ENCODE measurements around the gene IMMP2L.
A peak's percentile ranks its signal among the peaks of the same experiment; 100 is the strongest.
"Not testable (repeated sequence)": the region's sequence is repeated elsewhere in the genome, so short reads cannot be mapped to it uniquely, and the experiment has no call there.

The IMMP2L gene

DNA sequence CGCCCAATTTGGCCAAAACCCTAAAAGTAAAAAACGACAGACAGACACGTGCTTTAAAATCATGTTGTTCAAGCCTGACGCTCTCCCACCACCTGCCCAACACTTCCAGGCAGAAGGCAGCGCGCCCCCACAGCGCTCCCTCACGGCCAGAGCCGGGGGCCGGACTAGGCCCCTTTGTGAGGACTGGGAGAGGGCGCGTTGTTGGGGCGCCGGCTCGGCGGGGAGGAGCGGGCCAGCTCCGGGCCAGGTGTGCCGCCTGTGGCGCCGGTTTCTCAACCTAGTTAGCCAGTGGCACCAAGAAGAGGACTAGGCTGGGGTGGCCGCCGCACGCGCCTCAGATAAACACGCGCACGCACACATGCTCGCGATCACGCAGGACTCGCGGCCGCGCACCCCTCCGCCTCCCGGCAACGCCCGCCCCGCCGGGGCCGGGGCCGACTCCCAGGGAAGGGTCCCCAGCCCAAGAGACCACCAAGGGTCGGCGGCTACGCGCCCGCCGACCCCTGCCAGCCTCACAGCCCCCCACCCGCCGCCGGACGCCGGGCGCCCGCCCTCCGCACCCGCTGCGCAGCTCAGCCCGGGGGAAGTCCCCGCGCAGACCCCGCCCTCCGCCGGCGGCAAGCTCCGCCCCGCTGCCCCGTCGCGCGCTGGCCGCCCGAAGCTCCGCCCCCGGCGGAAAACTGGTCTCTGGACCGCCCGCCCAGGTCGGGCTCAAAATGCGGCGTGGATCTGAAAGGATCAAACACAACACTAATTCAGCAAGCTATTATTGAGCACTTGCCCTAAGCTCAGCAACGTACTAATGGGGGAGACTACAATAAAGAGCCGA, at the start of gene IMMP2L:
IMMP2L (minus strand) TSS at position 589 of the 829 bp plus-strand sequence.
- no peak for FAIRE-seq

DNA sequence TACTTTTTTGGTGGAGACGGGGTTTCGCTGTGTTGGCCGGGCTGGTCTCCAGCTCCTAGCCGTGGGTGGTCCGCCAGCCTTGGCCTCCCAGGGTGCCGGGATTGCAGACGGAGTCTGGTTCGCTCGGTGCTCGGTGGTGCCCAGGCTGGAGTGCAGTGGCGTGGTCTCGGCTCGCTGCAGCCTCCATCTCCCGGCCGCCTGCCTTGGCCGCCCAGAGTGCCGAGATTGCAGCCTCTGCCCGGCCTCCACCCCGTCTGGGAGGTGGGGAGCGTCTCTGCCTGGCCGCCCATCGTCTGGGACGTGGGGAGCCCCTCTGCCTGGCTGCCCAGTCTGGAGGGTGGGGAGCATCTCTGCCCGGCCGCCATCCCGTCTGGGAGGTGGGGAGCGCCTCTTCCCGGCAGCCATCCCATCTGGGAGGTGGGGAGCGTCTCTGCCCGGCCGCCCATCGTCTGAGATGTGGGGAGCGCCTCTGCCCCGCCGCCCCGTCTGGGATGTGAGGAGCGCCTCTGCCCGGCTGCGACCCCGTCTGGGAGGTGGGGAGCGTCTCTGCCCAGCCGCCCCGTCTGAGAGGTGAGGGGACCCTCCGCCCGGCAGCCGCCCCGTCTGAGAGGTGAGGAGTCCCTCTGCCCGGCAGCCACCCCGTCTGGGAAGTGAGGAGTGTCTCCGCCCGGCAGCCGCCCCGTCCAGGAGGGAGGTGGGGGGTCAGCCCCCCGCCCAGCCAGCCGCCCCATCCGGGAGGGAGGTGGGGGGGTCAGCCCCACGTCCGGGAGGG, 47.4 kb upstream of the IMMP2L start:
- not testable (repeated sequence) for FAIRE-seq

DNA sequence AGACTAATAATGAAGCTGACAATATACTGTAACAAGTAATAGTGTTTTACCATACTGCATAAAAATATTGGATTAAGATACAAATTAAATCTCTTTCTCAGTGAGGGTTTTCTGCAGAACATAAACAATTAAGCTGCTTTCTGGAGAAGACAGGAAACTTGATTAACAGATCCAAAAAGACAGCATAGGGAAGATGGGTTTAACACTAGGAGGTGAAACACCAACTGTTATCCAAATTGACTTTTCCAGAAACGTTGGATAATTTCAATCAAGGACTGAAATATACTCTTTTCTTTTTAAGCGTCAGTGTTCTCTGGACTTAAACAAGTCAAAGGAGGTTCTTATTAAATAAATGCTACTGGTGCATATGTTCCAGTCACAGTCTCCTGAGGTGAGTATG, 45.3 kb upstream of the IMMP2L start:
- no peak for FAIRE-seq

DNA sequence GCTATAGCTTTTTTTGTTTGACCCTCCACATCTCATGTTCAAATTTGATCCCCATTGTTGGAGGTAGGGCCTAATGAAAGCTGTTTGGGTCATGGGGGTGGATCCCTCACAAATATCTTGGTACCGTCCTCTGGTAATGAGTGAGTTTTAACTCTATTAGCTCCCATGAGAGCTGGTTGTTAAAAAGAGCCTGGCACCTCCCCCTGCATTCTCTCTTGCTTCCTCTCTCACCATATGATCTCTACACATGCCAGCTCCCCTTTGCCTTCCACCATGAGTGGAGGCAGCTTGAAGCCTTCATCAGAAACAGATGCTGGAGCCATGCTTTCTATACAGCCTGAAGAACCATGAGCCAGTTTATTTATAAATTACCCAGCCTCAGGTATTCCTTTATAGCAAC, 43.0 kb upstream of the IMMP2L start:
- no peak for FAIRE-seq

DNA sequence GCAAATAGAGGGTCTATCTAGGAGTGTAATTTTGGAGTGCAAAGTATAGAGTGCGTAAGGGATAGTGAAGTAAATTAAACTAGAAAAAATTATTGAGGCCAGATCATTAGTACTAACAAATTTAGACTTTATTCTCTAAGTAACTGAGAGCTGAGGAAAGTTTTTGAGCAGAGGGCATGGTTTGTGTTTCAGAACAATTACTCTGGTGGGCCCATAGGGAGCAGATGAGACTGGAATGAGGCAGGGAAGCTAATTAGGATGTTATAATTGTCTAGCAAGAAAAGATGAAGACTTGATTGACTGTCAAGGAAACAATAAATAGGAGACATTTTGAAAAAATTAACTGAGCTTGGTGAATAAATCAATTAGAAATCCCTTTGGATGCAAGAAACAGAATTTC, 37.8 kb upstream of the IMMP2L start:
- no peak for FAIRE-seq

DNA sequence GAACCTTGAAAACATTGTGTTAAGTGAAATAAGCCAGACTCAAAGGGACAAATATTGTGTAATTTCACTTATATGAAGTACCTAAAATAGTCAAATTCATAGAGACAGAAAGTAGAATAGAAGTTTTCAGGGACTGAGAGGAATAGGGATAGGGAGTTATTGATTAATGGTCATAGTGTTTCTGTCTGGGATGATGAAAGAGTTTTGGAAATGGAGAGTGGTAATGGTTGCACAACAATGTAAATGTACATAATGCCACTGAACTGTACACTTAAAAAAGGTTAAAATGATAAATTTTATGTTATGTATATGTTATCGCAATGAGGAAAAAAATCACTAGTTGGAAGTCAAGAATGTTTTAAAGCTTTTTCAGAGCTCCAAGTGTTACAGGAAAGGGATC, 33.5 kb upstream of the IMMP2L start:
- no peak for FAIRE-seq

DNA sequence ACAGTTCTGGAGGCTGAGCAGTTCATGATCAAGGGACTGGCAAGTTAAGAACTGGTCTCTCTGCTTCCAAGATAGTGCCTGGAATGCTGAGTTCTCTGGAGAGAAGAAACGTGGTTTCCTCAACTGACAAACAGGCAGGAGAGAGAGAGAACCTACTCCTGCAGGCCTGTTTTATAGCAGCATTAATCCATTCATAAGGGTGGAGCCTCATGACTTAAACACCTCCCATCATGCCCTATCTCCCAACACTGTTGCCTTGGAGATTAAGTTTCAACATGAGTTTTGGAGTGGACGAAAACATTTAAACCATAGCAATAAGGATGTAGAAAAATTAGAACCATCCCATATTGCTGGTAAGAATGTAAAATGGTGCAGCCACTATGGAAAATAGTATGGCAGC, 32.3 kb upstream of the IMMP2L start:
- FAIRE-seq = no peak

DNA sequence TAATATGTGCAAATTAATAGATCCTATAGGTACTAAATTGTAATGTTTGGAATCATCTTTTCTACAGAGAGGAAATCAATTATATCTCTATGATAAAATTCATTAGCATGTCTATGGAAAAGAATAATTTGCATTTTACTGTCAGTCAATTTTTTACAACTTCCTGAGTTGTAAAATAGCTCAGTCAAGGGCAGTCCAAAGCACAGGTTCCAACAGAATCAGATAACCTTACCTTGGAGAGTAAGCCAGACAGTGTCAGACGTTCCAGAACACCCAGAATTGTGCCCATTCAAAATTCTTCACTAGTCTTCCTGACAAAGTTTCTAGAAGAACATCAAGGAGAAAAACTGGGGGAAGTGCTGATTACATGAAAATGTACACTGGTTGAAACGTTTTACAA, 31.1 kb upstream of the IMMP2L start:
- no peak for FAIRE-seq

DNA sequence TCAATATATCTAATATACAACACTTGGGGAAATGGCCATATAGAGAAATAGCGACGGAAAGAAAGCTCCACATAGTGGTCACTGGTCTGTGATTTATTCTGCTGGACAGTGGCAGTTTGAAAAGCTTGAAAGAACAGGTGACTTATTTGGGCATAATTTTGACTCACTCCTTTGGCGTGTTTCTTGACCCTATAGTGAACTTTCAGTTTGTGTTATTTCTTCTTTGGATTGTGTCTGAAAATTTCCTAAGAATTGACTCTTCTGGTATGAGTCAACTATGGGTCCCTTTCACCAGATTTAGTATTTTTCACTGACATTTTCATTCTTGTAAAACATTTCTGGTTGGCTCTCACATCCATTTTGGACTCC, 25.8 kb upstream of the IMMP2L start:
- FAIRE-seq = no peak

DNA sequence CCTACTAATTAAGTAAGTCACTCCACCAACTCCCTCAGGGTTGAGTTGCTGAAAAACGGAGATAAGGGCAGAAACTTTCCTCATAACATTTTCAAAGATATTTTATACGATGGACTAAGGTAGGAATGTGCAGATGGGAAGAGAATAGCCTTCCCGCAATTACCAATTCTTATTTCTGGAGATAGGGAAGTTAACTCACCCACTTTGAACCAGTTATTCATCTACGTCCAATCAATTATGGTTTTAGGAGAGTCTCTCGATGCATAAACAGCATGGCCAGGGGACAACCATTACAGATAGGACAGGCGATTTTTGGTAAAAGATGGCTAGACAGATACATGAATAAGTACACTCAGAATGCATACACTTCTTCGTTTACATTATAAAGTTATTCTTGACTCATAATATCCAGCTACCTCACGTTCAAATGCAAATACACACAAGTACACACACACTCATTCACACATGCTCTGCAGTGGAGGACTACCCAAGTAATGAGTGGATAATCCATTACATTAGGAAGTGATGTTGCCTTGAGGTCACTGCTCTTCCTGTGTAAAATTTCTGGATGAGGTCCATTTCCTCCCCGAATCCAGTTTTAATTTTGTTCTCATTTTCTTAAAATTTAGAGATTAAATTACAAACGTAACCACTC, 25.2 kb upstream of the IMMP2L start:
- no peak for FAIRE-seq

DNA sequence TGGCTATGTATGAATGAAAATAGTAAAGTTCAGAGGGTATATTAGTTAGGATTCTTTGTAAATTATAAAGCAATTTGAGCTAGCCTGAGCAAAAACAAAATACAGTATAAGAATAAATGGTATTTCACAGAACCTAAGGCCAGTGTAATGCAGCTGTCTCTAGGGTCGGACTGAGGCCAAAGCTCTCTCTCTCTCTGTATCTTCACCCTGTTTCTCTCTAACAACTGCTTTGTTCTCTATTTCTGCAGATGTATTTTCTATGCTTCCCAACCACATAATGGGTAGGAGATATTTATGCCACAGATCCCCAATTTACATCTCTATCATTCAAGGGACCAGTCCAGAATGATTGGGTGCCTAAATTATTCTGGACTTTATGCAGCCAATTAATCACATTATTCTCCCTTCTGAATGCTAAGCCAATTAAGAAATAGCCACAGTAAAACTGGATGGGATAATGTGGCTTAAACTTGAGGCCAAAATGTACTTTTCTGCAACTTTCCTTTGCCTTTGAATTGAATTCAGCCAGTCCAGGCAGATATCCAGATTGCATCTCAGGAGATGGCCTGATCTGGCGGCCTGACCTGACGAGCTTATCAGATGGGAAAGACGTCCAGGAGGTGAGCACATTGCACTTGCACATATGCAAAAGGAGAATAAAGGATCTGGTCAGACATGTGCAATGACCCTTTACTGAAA, 24.6 kb upstream of the IMMP2L start:
- no peak for FAIRE-seq

DNA sequence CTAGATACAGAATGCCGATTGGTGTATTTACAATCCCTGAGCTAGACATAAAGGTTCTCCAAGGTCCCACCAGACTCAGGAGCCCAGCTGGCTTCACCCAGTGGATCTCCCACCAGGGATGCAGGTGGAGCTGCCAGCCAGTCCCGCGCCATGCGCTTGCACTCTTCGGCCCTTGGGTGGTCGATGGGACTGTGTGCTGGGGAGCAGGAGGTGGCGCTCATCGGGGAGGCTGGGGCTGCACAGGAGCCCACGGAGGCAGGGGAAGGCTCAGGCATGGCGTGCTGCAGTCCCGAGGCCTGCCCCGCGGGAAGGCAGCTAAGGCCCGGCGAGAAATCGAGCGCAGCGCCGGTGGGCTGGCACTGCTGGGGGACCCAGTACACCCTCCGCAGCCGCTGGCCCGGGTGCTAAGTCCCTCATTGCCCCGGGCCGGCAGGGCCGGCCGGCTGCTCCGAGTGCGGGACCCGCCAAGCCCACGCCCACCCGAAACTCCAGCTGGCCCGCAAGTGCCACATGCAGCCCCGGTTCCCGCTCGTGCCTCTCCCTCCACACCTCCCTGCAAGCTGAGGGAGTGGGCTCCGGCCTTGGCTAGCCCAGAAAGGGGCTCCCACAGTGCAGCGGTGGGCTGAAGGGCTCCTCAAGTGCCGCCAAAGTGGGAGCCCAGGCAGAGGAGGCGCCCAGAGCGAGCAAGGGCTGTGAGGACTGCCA, 19.6 kb upstream of the IMMP2L start:
- FAIRE-seq = not testable (repeated sequence)

DNA sequence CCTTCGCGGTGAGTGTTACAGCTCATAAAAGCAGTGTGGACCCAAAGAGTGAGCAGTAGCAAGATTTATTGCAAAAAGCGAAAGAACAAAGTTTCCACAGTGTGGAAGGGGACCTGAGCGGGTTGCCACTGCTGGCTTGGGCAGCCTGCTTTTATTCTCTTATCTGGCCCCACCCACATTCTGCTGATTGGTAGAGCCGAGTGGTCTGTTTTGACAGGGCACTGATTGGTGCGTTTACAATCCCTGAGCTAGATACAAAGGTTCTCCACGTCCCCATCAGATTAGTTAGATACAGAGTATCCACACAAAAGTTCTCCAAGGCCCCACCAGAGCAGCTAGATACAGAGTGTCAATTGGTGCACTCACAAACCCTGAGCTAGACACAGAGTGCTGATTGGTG, 18.9 kb upstream of the IMMP2L start:
- not testable (repeated sequence) for FAIRE-seq

DNA sequence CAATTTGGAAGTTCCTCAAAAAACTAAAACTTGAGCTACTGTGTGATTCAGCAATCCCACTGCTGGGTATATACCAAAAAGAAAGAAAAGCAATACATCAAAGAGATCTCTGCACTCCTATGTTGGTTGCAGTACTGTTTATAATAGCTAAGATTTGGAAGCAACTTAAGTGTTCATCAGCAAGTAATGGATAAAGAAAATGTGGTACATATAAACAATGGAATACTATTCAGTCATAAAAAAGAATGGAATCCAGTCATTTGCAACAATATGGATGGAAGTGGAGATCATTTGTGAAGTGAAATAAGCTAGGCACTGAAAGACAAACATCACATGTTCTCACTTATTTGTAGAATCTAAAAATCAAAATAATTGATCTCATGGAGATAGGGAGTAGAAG, 16.5 kb upstream of the IMMP2L start:
- FAIRE-seq = no peak

DNA sequence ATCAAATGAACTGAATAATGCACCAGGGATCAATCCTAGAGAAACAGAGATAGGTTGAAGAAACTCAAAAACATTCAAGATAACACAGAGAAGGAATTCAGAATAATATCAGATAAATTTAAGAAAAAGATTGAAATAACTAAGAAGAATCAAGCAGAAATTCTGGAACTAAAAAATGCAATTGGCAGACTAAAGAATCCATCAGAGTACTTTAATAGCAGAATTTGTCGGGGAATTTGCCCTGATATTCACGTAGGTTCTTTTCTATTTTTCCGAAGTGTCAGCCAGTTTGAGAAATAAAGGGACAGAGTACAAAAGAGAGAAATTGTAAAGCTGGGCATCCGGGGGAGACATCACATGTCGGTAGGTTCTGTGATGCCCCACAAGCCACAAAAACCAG, 9.4 kb upstream of the IMMP2L start:
- FAIRE-seq = no peak

DNA sequence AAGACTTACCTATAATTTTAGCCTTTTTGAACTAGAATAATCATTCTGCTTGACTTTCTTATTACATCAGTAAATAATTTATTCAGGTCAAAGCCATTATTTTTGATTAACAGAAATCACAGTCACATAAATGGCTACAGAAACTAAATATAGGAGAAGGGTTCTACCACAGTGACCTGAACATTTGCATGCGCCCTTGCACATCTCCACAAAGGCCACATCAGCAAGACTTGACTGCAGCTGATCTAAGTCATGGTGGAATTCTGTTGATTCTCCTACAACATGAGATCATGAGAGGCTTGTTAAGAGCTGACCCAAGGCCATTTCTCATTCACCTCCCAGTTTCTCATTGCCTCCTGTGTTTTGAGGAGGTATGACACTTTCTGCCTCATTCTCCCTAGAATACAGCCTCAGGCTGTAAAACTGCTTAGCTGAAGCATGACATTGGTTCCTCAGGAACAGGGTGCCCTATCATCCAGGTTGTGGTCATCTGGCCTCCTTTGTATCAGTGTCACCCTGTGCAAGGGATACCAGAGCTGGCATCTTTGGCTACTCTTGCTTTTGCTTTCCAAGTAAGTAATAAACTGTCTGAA, 6.7 kb upstream of the IMMP2L start:
- FAIRE-seq = no peak

DNA sequence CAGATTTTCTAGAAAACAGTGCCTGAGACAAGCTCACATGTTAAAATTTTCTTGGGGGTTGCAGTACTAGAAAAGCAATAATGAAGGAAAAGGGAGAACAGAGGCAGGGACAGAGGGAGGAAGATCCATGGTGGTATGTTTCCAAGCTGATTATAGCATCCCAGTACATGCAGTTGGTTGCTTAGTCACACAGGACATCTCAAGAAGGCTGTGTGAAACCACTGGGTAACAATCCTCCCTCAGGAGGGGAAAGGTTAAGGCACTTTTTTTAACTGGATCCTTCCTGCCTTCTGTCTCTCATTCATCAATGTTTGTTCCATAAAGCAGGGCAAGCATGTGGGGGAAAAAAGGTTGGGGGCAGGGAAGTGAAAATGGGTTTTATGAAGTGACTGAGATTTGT, 6.1 kb upstream of the IMMP2L start:
- no peak for FAIRE-seq

DNA sequence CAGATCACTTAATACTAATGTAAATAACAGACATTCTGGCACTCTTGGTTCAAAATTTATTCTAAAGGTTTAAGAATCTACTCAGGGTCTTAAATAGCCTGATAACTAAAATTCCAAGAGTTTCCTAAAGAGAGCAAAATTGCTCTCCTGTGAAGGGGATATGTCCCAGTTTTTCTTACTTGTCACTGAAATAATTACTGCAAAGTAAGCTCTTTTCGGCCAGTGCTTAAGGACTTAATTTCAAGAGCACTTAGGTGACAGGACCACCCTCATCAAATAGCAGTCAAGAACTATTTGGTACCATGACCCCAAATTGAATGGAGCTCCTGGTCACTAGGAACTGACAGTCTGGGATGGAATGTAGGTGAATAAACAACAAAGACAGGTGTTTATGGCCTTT, 1.8 kb upstream of the IMMP2L start:
- no peak for FAIRE-seq

DNA sequence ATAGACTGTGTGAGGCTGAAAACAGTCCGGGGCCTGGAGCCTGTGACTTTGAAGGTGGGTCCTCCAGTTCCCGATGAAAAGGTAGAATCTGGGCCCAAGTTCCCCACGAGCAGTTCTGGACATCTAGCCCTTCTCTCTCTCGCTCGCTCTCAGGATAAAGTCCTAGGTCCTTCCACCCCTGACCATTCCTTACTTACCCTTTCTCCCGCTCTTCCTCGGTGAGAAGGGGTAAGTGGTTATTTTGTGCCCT, 713 bp downstream of the IMMP2L start:
- no peak for FAIRE-seq

DNA sequence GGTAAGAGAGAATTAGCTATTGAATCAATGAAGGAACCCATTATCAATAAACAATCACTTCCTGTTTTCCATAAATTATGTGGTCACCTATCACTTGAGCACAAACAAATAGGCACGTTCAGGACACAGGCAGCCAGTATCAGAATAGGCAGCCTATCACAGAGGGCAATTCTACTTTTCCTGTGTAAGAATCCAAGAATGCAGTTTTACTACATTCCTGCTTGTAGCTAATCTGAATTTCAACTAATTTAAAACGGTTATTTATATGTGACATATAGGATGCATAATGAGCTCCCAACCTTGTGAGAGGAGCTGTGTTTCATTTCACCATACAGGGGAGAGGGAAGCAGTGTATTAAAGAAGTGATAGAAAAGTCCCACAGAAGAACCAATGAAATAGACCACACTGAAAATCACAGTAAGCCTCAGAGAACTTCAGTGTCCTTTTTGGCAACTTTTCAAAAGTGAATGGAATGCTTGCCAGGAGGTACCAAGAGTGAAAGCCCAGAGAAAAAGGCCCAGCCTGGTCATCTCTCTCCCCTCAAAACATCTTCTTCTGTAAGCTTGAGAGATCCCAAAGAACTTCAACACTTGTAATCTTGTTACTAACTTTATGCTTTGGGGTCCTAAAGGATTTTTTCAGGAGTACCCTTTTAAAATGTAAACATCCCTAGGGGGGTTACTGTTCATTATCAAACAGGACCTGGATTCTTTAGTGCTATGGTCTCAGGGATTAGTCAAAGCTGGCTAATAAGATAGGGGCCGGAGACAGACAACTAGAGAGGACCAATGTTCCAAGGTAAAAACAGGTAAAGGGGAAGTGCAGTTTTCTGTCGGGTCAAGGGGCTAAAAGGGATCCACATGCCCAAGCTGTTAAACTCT, 1.3 kb downstream of the IMMP2L start:
- FAIRE-seq = peak; percentile 8

DNA sequence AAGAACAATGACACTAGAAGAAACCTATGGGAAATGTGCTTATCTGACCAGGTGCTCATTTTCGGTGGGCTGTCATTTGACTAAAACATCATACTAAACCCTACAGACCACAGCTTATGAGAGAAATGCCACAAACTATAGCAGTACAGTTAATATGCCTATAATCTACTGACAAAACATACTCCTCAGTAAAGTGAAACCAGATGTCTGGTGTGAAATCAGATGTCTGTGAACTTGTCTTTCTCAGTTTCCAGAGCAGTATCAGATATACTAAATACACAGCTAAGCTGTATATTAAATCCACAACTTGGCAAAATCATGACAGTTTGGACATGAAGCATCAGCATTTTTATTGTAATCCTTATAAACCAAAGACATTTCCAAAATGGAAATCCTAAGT, 3.3 kb downstream of the IMMP2L start:
- FAIRE-seq = no peak

DNA sequence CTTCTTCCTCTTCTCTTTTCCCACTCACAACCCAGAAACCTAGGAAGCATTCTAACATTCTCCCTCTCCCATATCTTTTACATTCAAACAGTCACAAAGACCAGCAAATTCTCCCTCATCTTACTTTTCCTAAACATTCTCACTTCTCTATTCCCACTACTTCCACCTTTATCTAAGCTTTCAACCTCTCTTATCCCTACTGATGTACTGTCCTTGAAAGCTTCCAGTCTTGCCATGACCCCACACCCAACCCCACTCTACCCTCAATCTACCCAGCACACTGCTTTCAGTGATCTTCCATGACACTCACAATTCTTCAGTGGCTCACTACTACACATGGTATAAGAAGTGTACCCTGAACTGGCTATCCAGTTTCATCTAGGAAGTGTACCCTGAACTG, 5.3 kb downstream of the IMMP2L start:
- no peak for FAIRE-seq

Measured in G401.6 (cell line).